Erythroblast (primary cell): ENCODE data around the gene DAPK2.

Experiments used
- GATA1 ChIP-seq: IDR thresholded peaks from 2 replicates; pipeline ENCODE4 v1.6.1; 2011; ENCODE audit warnings: low read depth, mild to moderate bottlenecking, control low read depth, low read length, moderate library complexity
- POLR2A ChIP-seq: IDR thresholded peaks from 2 replicates; pipeline ENCODE4 v1.6.1; 2011; ENCODE audit warnings: mild to moderate bottlenecking, low read length

DNA sequence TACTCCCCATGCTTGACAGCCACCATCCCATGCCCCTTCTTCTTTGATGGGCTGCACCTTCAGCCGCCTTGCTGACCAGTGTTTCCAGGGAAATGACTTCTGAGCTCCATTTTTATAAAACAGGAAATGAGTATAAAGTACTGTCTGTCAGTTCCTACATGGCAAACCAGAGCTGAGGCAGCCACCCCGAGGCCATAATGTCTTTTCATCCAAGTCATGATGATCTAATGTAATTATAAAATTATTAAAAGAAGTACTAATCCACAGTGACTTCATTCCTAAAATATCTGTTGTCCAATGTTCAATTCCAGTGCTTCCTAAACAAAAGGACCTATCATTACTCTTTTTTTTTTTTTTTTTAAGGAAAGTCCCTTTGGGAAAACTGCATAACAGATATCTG, 137.3 kb downstream of the DAPK2 start:
- TF ChIP-seq POLR2A (no peak), GATA1 (no peak)
